Body of pancreas (tissue), 4 donors: ENCODE measurements around the gene PNKP.

Source experiments
- CTCF ChIP-seq, 7 experiments: fragments of 450-650 bp in 4 of 7; fragments of 200-600 bp in 3 of 7; sonication (generic) in 3 of 7; IDR thresholded peaks; one replicate each; pipeline ENCODE4 v1.5.1; 2016 to 2019; ENCODE audit warnings: antibody characterized with exemption in 7 of 7
- POLR2A ChIP-seq, 3 donors: fragments of 450-650 bp; IDR thresholded peaks; one replicate each; pipeline ENCODE4 v1.6.1; 2016; ENCODE audit warnings: antibody characterized with exemption in 3 of 3, mild to moderate bottlenecking in 2 of 3

GRCh38 chr19:49857061-49857837 is 10.1 kb downstream of the PNKP start:
- TF ChIP-seq CTCF (IDR thresholded peaks at IDR 0.05) (no peak), POLR2A (IDR thresholded peaks at IDR 0.05) (no peak)
